Measurements from ENCODE around the gene IGSF9B. TPM values are rescaled to one million over a fixed set of nuclear protein-coding genes. Genes with fewer than 3 reads are reported as not detected.
A peak's percentile ranks its signal among the peaks of the same experiment; 100 is the strongest.

Gene IGSF9B
- total RNA-seq, 1 donor from 2014 or later = 1.3 TPM

DNA sequence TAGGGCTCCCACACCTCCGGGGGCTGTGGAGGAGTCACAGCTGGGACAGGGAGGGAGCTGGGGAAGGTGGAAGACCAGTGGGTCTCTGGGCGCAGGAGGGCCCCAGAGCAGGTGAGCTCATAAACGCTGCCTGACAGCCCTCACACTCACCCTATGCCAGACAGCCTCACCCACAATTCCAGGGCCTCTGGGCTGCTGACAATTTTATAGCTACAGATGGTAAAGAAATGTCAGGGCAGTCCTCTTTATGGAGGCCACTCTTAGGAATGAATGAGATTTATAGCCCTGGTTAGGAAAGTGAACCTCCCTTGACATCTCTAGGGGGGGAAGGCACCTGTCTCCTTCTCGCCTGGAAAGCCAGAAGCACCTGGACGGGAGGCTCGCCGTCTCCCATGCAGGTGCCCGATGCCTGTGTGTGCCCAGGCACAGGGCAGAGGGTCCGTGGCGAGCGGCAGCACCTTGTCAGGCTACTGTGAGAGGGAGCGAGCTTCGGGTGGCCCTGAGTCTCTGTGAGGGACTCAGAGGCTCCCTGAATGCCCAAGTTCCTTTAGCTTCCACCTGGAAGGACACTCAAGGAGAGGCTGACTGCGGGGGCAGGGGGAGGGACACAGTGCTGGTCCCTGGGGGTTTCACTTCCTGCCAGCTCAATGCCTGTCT, 39.9 kb downstream of the IGSF9B start:
- H3K27ac Mint-ChIP-seq = peak overlapping the region; percentile 72
- H3K36me3 Mint-ChIP-seq = peaks cover 3% of the 10 kb centered on the region

DNA sequence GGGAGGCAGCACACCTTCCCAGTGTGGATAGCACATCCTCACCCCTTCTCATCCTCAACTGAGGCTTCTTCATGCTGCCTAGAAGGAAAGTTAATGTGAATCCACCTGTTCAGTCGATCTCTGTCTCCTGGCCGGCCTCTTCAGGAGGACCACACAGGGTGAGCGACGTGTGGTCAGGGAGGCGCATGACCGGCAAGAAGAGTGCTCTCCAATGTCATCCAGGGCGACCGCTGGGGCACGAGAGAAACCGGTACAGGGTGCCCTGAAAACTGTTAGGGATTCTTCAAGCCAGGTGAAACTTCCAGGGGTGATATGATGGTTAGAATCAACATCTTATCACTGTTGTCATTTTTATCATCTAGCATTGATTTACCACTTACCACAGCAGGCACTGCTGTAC, 43.0 kb downstream of the IGSF9B start:
- no peak overlapping the region for H2AFZ ChIP-seq (replicated peaks)
- no peaks in the 10 kb centered on the region for H3K27me3 ChIP-seq
- no peak overlapping the region for H3K4me3 ChIP-seq
- no peaks in the 10 kb centered on the region for H3F3A ChIP-seq (ENCODE audit: low read depth)
- H4K20me1 ChIP-seq (ENCODE audit: low read depth) = peaks cover 3% of the 10 kb centered on the region
- no peaks in the 10 kb centered on the region for H3K36me3 Mint-ChIP-seq
- peaks cover 6% of the 10 kb centered on the region for H3K4me1 ChIP-seq
- H3K79me2 ChIP-seq (ENCODE audit: low read depth) = no peaks in the 10 kb centered on the region
- no peak overlapping the region for H3K27ac Mint-ChIP-seq
- H3K27me3 Mint-ChIP-seq (ENCODE audit: insufficient read depth, low read depth) = peaks cover 5% of the 10 kb centered on the region
- H3K9me3 ChIP-seq (ENCODE audit: low read depth) = no peaks in the 10 kb centered on the region
- H3K36me3 ChIP-seq = no peaks in the 10 kb centered on the region
- H3K4me2 ChIP-seq = no peak overlapping the region
- no peaks in the 10 kb centered on the region for H3K9me3 Mint-ChIP-seq
- no peak overlapping the region for H3K4me3 Mint-ChIP-seq
- DNase-seq (ENCODE audit: low spot score) = no peak
- H3K4me1 Mint-ChIP-seq = peaks cover 5% of the 10 kb centered on the region
- no peak overlapping the region for H3K27ac ChIP-seq
- TF ChIP-seq, protein P1, sequence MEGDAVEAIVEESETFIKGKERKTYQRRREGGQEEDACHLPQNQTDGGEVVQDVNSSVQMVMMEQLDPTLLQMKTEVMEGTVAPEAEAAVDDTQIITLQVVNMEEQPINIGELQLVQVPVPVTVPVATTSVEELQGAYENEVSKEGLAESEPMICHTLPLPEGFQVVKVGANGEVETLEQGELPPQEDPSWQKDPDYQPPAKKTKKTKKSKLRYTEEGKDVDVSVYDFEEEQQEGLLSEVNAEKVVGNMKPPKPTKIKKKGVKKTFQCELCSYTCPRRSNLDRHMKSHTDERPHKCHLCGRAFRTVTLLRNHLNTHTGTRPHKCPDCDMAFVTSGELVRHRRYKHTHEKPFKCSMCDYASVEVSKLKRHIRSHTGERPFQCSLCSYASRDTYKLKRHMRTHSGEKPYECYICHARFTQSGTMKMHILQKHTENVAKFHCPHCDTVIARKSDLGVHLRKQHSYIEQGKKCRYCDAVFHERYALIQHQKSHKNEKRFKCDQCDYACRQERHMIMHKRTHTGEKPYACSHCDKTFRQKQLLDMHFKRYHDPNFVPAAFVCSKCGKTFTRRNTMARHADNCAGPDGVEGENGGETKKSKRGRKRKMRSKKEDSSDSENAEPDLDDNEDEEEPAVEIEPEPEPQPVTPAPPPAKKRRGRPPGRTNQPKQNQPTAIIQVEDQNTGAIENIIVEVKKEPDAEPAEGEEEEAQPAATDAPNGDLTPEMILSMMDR (IDR thresholded peaks at IDR 0.05) = no peak
- TF ChIP-seq EZH2 (IDR thresholded peaks at IDR 0.05) (no peak), EZH2phosphoT487 (IDR thresholded peaks at IDR 0.05) (no peak)
- no peak overlapping the region for H3K9ac ChIP-seq

More for the DNA sequence above, 39.9 kb downstream of the IGSF9B start:
- Histone ChIP-seq H3K27ac (no peak overlapping the region), H3K27me3 (no peaks in the 10 kb centered on the region), H3K9me3 (ENCODE audit: low read depth) (no peaks in the 10 kb centered on the region), H3K79me2 (ENCODE audit: low read depth) (no peaks in the 10 kb centered on the region), H3K9ac (no peak overlapping the region), H4K20me1 (ENCODE audit: low read depth) (peaks cover 3% of the 10 kb centered on the region), H3K4me2 (no peak overlapping the region), H3K36me3 (no peaks in the 10 kb centered on the region), H3F3A (ENCODE audit: low read depth) (no peaks in the 10 kb centered on the region), H3K4me1 (peaks cover 6% of the 10 kb centered on the region), H2AFZ (replicated peaks) (no peak overlapping the region), H3K4me3 (no peak overlapping the region)
- Mint-ChIP-seq H3K9me3 (no peaks in the 10 kb centered on the region), H3K4me1 (peaks cover 6% of the 10 kb centered on the region), H3K4me3 (no peak overlapping the region), H3K27me3 (ENCODE audit: insufficient read depth, low read depth) (peaks cover 4% of the 10 kb centered on the region)
- DNase-seq (ENCODE audit: low spot score) = no peak
- TF ChIP-seq EZH2phosphoT487 (IDR thresholded peaks at IDR 0.05) = no peak
- TF ChIP-seq, protein P1 (IDR thresholded peaks at IDR 0.05) = no peak
- TF ChIP-seq EZH2 (IDR thresholded peaks at IDR 0.05) = no peak

DNA sequence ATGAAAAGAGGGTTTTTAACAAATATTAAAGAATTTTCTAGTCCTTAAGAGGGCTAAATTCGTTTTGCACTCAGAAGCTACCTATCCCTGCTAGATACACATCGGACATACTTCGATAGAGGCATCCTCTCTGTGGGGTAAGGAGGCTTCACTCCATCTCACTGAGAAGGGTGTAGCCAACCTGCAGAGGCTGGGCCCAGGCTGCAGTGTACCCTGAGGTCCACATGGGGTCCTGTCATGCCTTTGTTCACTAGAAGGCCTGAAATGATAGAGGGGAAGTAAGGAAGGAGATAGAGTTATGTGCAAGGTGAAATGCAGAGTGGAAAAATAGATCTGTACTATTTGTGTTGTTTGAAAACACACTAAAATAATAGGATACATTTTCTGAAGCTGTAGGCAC, 45.6 kb downstream of the IGSF9B start:
- no peaks in the 10 kb centered on the region for H3K27me3 ChIP-seq
- H3K4me3 ChIP-seq = no peak overlapping the region

More for the DNA sequence above, 45.6 kb downstream of the IGSF9B start:
- Histone ChIP-seq H3K4me2 (no peak overlapping the region), H3K9ac (no peak overlapping the region), H3K9me3 (ENCODE audit: low read depth) (no peaks in the 10 kb centered on the region), H4K20me1 (ENCODE audit: low read depth) (no peaks in the 10 kb centered on the region), H3K27ac (no peak overlapping the region), H3K79me2 (ENCODE audit: low read depth) (no peaks in the 10 kb centered on the region), H2AFZ (replicated peaks) (no peak overlapping the region), H3F3A (ENCODE audit: low read depth) (no peaks in the 10 kb centered on the region), H3K36me3 (no peaks in the 10 kb centered on the region), H3K4me1 (no peaks in the 10 kb centered on the region)
- Mint-ChIP-seq H3K27ac (no peak overlapping the region), H3K4me1 (no peaks in the 10 kb centered on the region), H3K9me3 (no peaks in the 10 kb centered on the region), H3K27me3 (ENCODE audit: insufficient read depth, low read depth) (peaks cover 5% of the 10 kb centered on the region), H3K4me3 (no peak overlapping the region), H3K36me3 (no peaks in the 10 kb centered on the region)
- TF ChIP-seq, protein P1 (IDR thresholded peaks at IDR 0.05) = peak; percentile 36
- no peak for TF ChIP-seq EZH2phosphoT487 (IDR thresholded peaks at IDR 0.05)
- DNase-seq (ENCODE audit: low spot score) = no peak

Data from neural progenitor cell (in vitro differentiated cells).